CD4-positive, CD25-positive, alpha-beta regulatory T cell (primary cell): ENCODE results near the gene SMIM24. TPM values are rescaled to one million over a fixed set of nuclear protein-coding genes. Genes with fewer than 3 reads are reported as not detected.
A peak's percentile ranks its signal among the peaks of the same experiment; 100 is the strongest.

ENCODE experiments used
- ATAC-seq, 2 donors: fragments of 150-1000 bp; cut with Tn5 transposase; one replicate each; pipeline ENCODE4 v1.10.0; 2021; ENCODE audit warnings: low read depth in 2 of 2, moderate number of reproducible peaks in 2 of 2, moderate library complexity in 1 of 2
- DNase-seq, 3 donors: peaks; one replicate each; pipeline versions ENCODE4 v3.0.0 to v3.0.0-alpha.2; 2012 to 2022; ENCODE audit warnings: mixed read lengths in 1 of 3
- H3K27ac ChIP-seq: one replicate; pipeline ENCODE4 v1.7.0; 2013; ENCODE audit warnings: mild to moderate bottlenecking, low read length; ENCODE audit not compliant: insufficient read depth, poor library complexity, severe bottlenecking
- H3K27me3 ChIP-seq: one replicate; pipeline ENCODE4 v1.7.0; 2013; ENCODE audit warnings: low read length; ENCODE audit not compliant: control insufficient read depth, insufficient read depth
- H3K36me3 ChIP-seq: one replicate; pipeline ENCODE4 v1.7.0; 2013; ENCODE audit warnings: mild to moderate bottlenecking, low read length, moderate library complexity; ENCODE audit not compliant: control insufficient read depth, insufficient read depth
- H3K4me1 ChIP-seq: 2 replicates; pipeline ENCODE4 v1.7.0; 2013; ENCODE audit warnings: mild to moderate bottlenecking, low read length; ENCODE audit not compliant: insufficient read depth, control insufficient read depth, poor library complexity, severe bottlenecking
- H3K4me3 ChIP-seq: one replicate; pipeline ENCODE4 v1.7.0; 2013; ENCODE audit warnings: low read depth, mild to moderate bottlenecking, low read length, moderate library complexity
- H3K9me3 ChIP-seq, 2 experiments: 1 replicate in 1 of 2; 2 replicates in 1 of 2; pipeline ENCODE4 v1.7.0; 2013; ENCODE audit warnings: low read length in 2 of 2, mild to moderate bottlenecking in 1 of 2, moderate library complexity in 1 of 2; ENCODE audit not compliant: control insufficient read depth in 2 of 2
- H3K27ac Mint-ChIP-seq, 3 donors: one replicate each; pipeline ENCODE4 v1.8.0; 2020 to 2022; ENCODE audit warnings: mild to moderate bottlenecking in 3 of 3, mixed read lengths in 3 of 3, moderate library complexity in 2 of 3
- H3K27me3 Mint-ChIP-seq: one replicate; pipeline ENCODE4 v1.8.0; 2022; ENCODE audit warnings: mild to moderate bottlenecking, mixed read lengths
- H3K36me3 Mint-ChIP-seq: one replicate; pipeline ENCODE4 v1.8.0; 2020; ENCODE audit warnings: mixed read lengths
- H3K4me1 Mint-ChIP-seq, 4 donors: one replicate each; pipeline ENCODE4 v1.8.0; 2020 to 2022; ENCODE audit warnings: mixed read lengths in 4 of 4, mild to moderate bottlenecking in 1 of 4
- H3K4me3 Mint-ChIP-seq, 4 donors: one replicate each; pipeline ENCODE4 v1.8.0; 2020 to 2022; ENCODE audit warnings: mild to moderate bottlenecking in 4 of 4, mixed read lengths in 4 of 4, moderate library complexity in 3 of 4
- H3K9me3 Mint-ChIP-seq, 7 donors: one replicate each; pipeline ENCODE4 v1.8.0; 2020 to 2022; ENCODE audit warnings: mixed read lengths in 7 of 7, mild to moderate bottlenecking in 3 of 7, moderate library complexity in 2 of 7
- polyA plus RNA-seq, 4 donors: library from polyadenylated mRNA; unstranded; fragments of 300-500 nt; fragmentation: Illumina TruSeq; gene quantifications; one replicate each; pipeline ENCODE4 v1.2.3, GENCODE V29; 2021
- total RNA-seq: library from RNA; stranded (reverse); gene quantifications from one replicate; pipeline ENCODE4 v1.2.3, GENCODE V29; 2022

The SMIM24 gene
- total and polyA plus RNA-seq, 5 donors from 2014 or later: 1.4 TPM; not detected in 4

DNA sequence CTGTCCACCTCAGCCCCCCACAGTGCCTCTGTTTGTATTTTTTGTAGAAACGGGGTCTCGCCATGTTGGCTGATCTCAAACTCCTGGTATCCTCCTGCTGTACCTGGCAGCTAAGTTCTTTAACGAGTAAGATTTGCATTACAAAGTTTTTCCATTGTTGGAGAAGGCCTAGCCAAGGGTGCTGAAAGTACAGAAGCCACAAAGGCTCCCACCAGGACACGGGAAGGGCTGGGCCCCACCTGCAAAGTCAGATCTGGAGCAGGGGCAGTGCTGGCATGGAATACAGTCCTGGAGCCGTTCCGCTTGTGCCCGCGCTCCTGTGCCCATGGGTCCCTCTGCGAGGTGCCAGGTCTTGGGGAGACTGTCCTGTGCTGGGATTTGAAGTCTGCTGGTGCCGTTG is 37.9 kb upstream of the SMIM24 start:
- Histone ChIP-seq H3K9me3 (no peaks in the 10 kb centered on the region), H3K27me3 (no peaks in the 10 kb centered on the region), H3K27ac (peak overlapping the region; percentile 24), H3K36me3 (peaks cover 20% of the 10 kb centered on the region), H3K4me3 (no peak overlapping the region), H3K4me1 (peaks cover 23% of the 10 kb centered on the region)
- Mint-ChIP-seq H3K9me3 (no peaks in the 10 kb centered on the region), H3K36me3 (peaks cover 4% of the 10 kb centered on the region), H3K4me3 (no peak overlapping the region), H3K27ac (peak overlapping the region in 2 of 3 donors; percentile 36 to 41), H3K27me3 (no peaks in the 10 kb centered on the region), H3K4me1 (peaks cover 0 to 49% (median 17%) of the 10 kb centered on the region in 4 donors)
- ATAC-seq: no peak
- DNase-seq: no peak

GRCh38 chr19:3517638-3518037 is 37.3 kb upstream of the SMIM24 start:
- Histone ChIP-seq H3K27me3 (no peaks in the 10 kb centered on the region), H3K4me1 (peaks cover 23% of the 10 kb centered on the region), H3K36me3 (peaks cover 17% of the 10 kb centered on the region), H3K9me3 (no peaks in the 10 kb centered on the region), H3K27ac (peak overlapping the region; percentile 5), H3K4me3 (no peak overlapping the region)
- Mint-ChIP-seq H3K27me3 (no peaks in the 10 kb centered on the region), H3K27ac (peak overlapping the region in 1 of 3 donors; percentile 38), H3K9me3 (no peaks in the 10 kb centered on the region), H3K4me3 (no peak overlapping the region), H3K36me3 (peaks cover 4% of the 10 kb centered on the region), H3K4me1 (peaks cover 0 to 49% (median 17%) of the 10 kb centered on the region in 4 donors)
- DNase-seq: no peak
- ATAC-seq: no peak

DNA sequence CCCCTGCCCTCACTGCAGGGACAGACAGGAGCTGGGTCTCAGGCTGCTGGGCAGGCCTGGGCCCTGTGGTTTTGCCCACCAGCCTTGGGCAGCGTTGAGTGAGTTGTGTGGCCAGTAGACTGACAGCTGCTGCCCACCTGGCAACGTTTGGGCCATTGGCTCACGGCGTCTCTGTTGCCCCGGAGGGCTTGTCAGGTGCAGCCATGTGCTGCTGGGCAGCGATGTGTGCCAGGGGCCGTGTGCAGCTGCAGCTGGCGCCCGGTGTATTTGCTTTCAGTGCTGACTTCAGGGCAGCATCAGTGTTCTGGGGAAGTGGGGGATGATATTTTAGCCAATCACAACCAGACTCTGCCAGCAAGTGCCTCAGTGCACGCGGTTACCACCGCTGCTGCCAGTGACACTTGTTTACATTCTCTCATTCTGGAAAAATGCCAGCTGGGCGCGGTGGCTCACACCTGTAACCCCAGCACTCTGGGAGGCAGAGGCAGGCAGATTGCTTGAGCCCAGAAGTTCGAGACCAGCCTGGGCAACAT is 36.4 kb upstream of the SMIM24 start:
- H3K27ac ChIP-seq: peak overlapping the region; percentile 14
- peaks cover 4% of the 10 kb centered on the region for H3K36me3 Mint-ChIP-seq
- peaks cover 12% of the 10 kb centered on the region for H3K36me3 ChIP-seq
- peak overlapping the region in 2 of 4 donors; percentile 47 to 48 for H3K4me3 Mint-ChIP-seq
- ATAC-seq (peak in 1 of 2 donors; percentile 62), DNase-seq (peak in 2 of 3 donors; percentile 45 to 52)
- H3K9me3 ChIP-seq: no peaks in the 10 kb centered on the region
- H3K4me3 ChIP-seq: no peak overlapping the region
- H3K27me3 ChIP-seq: no peaks in the 10 kb centered on the region
- peak overlapping the region; percentile 31 to 63 (median 38) for H3K27ac Mint-ChIP-seq
- H3K27me3 Mint-ChIP-seq: no peaks in the 10 kb centered on the region
- peaks cover 0 to 56% (median 17%) of the 10 kb centered on the region in 4 donors for H3K4me1 Mint-ChIP-seq
- H3K9me3 Mint-ChIP-seq: no peaks in the 10 kb centered on the region
- peaks cover 23% of the 10 kb centered on the region for H3K4me1 ChIP-seq

GRCh38 chr19:3515891-3516422 is 35.6 kb upstream of the SMIM24 start:
- Mint-ChIP-seq H3K4me3 (peak overlapping the region in 1 of 4 donors; percentile 65), H3K27me3 (no peaks in the 10 kb centered on the region), H3K27ac (no peak overlapping the region), H3K36me3 (peaks cover 2% of the 10 kb centered on the region), H3K9me3 (no peaks in the 10 kb centered on the region), H3K4me1 (peaks cover 0 to 60% (median 17%) of the 10 kb centered on the region in 4 donors)
- H3K4me3 ChIP-seq: no peak overlapping the region
- H3K27ac ChIP-seq: no peak overlapping the region
- DNase-seq (no peak), ATAC-seq (no peak)
- H3K4me1 ChIP-seq: peaks cover 23% of the 10 kb centered on the region
- H3K27me3 ChIP-seq: no peaks in the 10 kb centered on the region
- no peaks in the 10 kb centered on the region for H3K9me3 ChIP-seq
- H3K36me3 ChIP-seq: peaks cover 9% of the 10 kb centered on the region

DNA sequence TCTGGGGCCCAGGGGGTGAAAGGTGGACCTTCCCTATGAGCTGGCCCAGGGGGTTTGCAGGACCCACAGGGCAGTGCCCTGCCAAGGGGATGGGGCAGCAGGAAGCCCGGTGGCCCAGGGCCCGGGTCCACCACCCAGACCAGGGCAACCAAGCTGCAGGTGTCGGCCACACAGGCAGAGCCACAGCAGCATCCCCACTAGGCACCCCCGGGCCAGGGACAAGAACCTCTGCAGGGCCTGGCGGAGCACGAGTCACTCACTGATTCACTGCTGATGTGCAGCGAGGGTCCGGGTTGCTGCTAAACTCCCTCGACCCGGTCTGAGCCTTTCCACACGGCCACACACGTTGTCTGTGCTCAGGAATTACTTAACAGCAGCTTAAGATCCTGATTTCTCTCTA is 34.6 kb upstream of the SMIM24 start:
- peak overlapping the region in 1 of 4 donors; percentile 64 for H3K4me3 Mint-ChIP-seq
- ATAC-seq (no peak), DNase-seq (no peak)
- H3K9me3 Mint-ChIP-seq: no peaks in the 10 kb centered on the region
- peaks cover 9% of the 10 kb centered on the region for H3K36me3 ChIP-seq
- no peak overlapping the region for H3K27ac ChIP-seq
- H3K9me3 ChIP-seq: no peaks in the 10 kb centered on the region
- H3K4me1 Mint-ChIP-seq: peaks cover 0 to 64% (median 22%) of the 10 kb centered on the region in 4 donors
- no peak overlapping the region for H3K4me3 ChIP-seq
- no peak overlapping the region for H3K27ac Mint-ChIP-seq
- no peaks in the 10 kb centered on the region for H3K27me3 ChIP-seq
- H3K4me1 ChIP-seq: peaks cover 23% of the 10 kb centered on the region
- H3K36me3 Mint-ChIP-seq: no peaks in the 10 kb centered on the region
- H3K27me3 Mint-ChIP-seq: no peaks in the 10 kb centered on the region

- ATAC-seq (no peak), DNase-seq (no peak)
- Mint-ChIP-seq H3K4me3 (peak overlapping the region in 1 of 4 donors; percentile 41), H3K36me3 (no peaks in the 10 kb centered on the region), H3K27ac (peak overlapping the region in 1 of 3 donors; percentile 25), H3K4me1 (peaks cover 0 to 76% (median 30%) of the 10 kb centered on the region in 4 donors), H3K9me3 (peaks cover 0 to 1% (median 0%) of the 10 kb centered on the region in 7 donors), H3K27me3 (no peaks in the 10 kb centered on the region)
- Histone ChIP-seq H3K4me3 (no peak overlapping the region), H3K27ac (no peak overlapping the region), H3K36me3 (peaks cover 7% of the 10 kb centered on the region), H3K9me3 (no peaks in the 10 kb centered on the region), H3K4me1 (peaks cover 31% of the 10 kb centered on the region), H3K27me3 (no peaks in the 10 kb centered on the region)
Observed at GRCh38 chr19:3513229-3514140, 33.2 kb upstream of the SMIM24 start.

DNA sequence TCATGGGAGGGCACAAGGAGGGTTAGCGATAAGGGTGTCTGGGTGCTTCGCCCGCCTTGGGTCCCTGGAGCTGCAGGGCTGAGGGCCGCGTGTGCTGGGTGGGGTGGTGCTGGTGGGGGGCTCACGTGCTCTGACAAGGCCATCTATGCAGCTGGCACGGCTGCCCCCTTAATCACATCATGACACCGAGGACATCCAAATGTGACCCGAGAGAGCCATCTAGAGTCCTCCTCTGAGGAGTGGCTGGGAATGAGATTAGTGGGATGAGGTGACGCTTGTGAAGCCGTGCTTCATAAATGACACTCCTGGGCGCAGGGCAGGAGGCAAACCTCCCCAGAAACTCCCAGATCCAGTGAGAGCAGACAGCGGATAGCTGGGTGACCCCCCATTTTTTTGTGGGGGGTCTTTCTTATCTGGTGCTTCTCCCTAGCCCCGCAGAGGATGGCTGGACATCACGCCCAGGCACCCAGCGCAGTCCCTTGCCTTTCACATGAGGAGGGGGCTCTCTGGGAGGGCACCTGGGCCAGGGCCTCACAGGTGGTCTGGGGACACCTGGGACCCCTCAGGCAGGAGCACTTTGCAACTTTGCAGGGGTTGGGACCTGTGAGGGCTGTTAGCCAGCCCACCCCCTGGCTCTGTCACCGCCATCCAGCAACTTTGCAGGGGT is 32.4 kb upstream of the SMIM24 start:
- Mint-ChIP-seq H3K36me3 (no peaks in the 10 kb centered on the region), H3K9me3 (peaks cover 0 to 1% (median 0%) of the 10 kb centered on the region in 7 donors), H3K4me1 (peaks cover 0 to 73% (median 30%) of the 10 kb centered on the region in 4 donors)

More for the DNA sequence above, 32.4 kb upstream of the SMIM24 start:
- Mint-ChIP-seq H3K4me3 (peak overlapping the region in 1 of 4 donors; percentile 41), H3K27me3 (no peaks in the 10 kb centered on the region), H3K27ac (no peak overlapping the region)
- ATAC-seq (no peak), DNase-seq (no peak)
- no peak overlapping the region for H3K4me3 ChIP-seq
- H3K36me3 ChIP-seq: peaks cover 7% of the 10 kb centered on the region
- H3K4me1 ChIP-seq: peaks cover 37% of the 10 kb centered on the region
- no peak overlapping the region for H3K27ac ChIP-seq
- H3K9me3 ChIP-seq: no peaks in the 10 kb centered on the region
- H3K27me3 ChIP-seq: no peaks in the 10 kb centered on the region
